Dedifferentiated amniotic fluid mesenchymal stem cell (primary cell): Measurements from ENCODE around the gene WASF3.

Source experiments
- DNase-seq: peaks from one replicate; pipeline ENCODE4 v3.0.0-alpha.2; 2016; ENCODE audit errors: extremely low spot score

Gene WASF3

GRCh38 chr13:26587251-26587650, 29.8 kb downstream of the WASF3 start:
- DNase-seq = no peak

- DNase-seq = no peak
Observed at GRCh38 chr13:26589226-26589625, 31.7 kb downstream of the WASF3 start.

- DNase-seq = no peak
Observed at GRCh38 chr13:26589754-26590153, 32.3 kb downstream of the WASF3 start.

DNA sequence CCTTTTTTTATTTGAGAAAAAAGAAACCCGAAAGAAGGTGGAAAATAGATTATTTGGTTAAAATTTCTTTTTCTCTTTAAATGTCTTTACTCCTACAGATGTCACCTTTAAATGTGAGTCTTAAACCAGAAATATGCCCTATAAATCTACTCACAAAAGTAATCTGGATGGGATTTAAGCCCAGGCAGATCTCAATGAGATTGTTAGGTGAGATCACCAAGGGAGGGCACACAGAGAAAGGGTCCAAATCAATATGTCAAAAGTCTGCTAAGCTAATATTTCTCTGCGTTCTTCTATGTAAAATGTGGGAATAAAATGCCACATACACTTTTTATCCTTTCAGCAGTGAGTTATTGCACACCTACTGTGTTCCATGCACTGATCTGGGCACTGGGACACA, 32.9 kb downstream of the WASF3 start:
- no peak for DNase-seq

DNA sequence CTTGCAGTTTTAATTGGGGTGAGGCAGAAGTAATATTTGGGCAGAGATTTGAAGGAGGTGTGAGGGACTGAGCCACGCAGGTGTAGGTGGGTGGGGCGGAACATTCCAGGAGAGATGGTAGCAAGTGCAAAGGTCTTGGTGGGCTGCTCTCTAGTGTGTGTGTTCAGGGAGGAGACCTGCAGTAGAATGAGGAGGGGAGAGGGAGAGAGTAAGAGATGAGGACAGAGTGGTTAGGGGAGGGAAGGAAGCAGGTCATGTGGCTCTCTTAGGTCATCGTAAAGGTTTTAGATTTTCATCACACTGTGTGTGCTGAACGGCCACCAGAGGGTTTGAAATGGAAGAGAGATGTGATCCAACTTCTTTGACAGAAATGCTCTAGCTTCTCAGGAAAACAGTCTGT, 33.5 kb downstream of the WASF3 start:
- no peak for DNase-seq

- DNase-seq = no peak
Observed at GRCh38 chr13:26591672-26592071, 34.2 kb downstream of the WASF3 start.

DNA sequence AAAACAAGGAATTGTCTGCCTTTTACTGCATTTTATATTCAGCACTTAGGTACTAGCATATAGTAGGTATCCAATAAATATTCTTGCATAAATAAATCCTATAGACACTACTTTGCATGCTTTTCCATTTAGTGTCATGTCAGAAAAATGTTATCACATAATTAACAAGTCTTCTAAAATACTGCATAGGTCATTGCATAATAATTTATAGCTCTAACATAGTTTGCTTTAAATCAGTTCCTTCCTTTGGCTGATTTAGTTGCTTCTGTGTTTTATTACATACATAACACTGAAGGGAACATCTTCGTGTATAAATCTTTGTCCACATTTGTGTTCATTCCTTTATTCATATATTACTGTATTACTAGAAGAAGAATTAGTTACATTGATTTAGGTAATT, 36.2 kb downstream of the WASF3 start:
- no peak for DNase-seq

DNA sequence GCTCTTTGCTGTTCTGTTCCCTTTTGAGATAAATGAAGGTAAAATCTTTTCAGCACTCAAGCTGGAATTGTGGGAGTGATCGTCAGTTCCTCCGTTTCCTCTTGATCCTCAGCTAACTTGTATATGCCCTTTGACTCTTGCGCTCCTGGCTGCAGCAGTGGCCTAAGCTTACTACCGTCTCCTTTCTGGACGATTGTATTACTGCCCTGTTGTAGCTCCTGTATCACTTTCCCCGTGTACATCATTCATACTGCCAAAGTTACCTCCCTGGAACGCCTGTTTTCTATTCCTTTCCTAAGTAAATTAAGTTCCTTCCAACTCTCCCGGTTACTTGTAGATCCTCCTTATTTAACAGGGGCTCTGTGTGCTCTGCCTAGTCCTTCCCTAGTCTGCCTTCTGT, 36.9 kb downstream of the WASF3 start:
- DNase-seq = no peak

DNA sequence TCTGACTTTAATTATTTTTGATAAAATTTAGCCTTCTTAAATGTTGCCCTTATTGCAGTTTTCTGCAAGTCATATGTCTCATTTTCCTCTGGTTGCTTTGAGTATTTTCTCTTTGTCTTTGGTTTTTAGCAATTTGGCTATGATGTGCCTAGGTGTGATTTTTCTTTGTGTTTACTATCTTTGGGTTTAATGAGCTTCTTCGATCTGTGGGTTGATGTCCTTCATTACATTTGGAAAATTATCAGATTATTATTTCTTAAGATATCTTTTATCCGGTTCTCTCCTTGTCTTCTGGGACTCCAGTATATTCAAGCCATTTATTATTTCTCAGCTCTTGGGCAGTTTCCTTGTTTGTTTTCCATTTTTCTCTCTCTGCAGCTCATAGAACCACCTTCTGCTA, 39.0 kb downstream of the WASF3 start:
- DNase-seq = no peak

DNA sequence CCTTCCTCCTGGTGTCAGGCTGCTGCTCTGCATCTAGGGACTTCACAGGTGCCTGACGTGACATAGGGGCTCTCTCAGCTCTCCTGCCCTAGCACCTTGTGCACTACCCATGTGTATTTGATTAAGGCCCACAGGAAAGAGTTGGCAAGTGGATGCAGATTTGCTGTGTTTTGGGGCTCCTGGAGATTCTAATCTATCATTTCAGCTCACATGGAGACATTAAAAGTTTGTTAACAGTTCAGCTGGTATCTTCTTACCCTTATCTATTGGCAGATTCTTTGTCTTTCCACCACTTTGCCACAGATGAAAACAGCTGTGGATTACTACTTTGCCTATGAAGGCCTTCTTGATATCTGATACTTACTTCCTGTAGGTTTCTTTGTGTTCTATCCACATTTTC, 41.9 kb downstream of the WASF3 start:
- no peak for DNase-seq

DNA sequence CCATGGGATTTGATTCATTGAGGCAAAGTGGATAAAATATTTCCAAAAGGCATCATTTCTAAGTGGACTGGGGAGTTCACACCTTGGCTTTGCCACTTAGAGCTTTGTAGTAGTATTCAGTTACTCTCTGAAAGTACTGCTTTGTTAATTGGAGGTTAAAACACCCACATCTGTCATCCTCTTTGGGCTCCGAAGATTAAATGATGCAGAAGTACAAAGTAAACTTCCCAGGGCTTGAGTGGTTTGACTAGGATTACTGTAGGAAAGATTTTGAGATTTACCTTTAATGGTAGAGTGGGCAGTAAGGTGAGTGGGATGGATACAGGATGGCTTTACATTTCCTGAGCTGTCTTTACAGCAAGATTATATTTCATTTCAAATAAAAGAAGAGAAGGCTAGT, 42.4 kb downstream of the WASF3 start:
- DNase-seq = no peak

- DNase-seq = no peak
Observed at GRCh38 chr13:26600343-26600742, 42.9 kb downstream of the WASF3 start.

DNA sequence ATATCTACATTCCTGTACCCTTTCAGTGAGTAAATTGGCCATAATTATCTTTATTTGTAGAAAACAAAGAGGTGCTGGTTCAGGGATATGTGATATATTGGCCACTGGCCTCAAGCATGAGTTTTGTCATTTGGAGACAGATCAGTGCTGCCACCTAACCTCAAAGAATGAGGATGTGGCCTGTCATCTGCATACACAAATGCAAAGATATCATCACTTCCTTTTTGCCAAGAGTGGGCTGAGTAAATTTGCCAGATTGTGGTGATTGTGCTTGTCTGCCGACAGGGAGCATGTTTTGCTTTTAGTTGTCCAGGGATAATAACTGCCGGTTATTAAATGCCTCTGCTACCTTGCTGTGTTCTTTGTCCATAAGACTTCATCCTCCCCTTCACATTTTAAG, 44.2 kb downstream of the WASF3 start:
- DNase-seq = peak; percentile 16

DNA sequence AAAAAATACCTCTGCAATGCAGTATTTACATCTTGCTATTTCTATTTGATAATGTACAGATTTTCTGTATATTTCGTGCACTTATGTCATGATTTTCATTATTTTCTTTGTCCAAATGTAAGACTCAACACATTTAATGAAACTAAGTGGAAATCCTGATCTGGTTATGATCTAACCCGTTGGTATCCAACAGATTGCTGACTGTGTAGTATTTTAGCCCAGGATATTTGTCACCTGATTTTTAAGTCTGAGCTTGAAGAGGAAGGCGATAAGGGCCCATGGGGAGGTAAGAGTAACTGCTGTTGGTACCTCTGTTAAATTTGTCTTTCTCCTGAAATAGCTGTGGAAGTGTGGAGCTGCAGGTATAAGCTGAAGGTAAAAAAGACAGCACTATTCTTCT, 45.3 kb downstream of the WASF3 start:
- no peak for DNase-seq

DNA sequence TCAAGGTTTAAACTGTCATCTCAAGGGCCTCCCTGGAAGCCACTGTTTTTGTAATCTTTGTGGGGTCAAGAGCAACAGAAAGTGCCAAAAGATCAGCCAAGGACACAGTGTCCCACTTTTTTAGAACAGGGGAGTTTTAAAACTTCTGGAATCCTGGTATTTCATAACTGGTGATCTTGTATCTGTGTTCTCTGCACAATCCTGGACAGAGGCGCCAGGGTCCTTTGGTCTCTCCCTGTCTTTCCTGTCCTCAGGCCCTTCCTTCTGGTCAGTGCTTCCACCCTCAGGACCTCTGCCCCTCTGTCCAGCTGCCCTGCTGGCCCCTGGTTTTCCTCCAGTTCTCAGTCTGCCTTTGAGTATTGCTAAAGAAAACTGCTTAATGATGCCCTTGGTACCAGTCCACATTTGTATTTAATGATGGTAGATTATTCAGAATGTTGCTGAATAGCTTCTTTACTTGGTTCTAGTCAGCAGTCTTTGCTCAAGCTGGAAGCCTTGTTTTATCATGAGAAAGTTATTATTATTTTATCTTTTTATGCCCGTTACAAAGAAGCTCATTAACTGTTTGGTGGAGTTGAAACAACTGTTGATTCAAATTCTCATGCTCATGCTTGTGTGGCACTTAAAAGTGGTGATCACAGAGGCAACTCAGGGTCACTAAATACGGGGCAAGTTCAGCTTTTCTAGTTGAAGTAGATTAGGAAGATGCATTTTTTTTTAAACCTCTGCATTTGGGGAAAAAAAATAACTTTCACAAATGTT, 47.5 kb downstream of the WASF3 start:
- DNase-seq = no peak

- DNase-seq = no peak
Observed at GRCh38 chr13:26605845-26606244, 48.4 kb downstream of the WASF3 start.

- no peak for DNase-seq
Observed at GRCh38 chr13:26606631-26607030, 49.1 kb downstream of the WASF3 start.

- no peak for DNase-seq
Observed at GRCh38 chr13:26614721-26615120, 57.2 kb downstream of the WASF3 start.

GRCh38 chr13:26616126-26616525, 58.6 kb downstream of the WASF3 start:
- DNase-seq = peak; percentile 29

- DNase-seq = no peak
Observed at GRCh38 chr13:26618726-26619125, 61.2 kb downstream of the WASF3 start.

- no peak for DNase-seq
Observed at GRCh38 chr13:26619358-26619757, 61.9 kb downstream of the WASF3 start.

GRCh38 chr13:26621731-26622401, 64.4 kb downstream of the WASF3 start:
- no peak for DNase-seq

DNA sequence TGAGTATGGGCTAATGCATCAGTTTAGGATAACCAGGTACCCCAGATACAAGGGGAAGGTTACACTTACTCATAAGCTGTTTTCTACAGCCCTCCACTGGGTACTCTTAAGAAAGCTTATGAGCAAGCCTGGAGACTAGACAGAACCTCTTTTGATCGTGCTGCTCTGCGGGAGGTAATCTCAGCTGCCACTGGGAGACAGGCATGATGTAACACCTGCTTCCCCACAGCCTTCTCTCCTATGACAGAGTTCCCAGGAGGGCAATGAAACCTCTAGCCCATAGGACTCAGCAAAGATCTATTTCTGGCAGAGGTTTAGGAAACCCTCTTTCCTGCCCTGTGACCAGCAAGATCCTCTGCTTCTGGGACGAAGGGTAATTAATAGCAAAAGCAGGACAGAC, 65.6 kb downstream of the WASF3 start:
- DNase-seq = no peak

DNA sequence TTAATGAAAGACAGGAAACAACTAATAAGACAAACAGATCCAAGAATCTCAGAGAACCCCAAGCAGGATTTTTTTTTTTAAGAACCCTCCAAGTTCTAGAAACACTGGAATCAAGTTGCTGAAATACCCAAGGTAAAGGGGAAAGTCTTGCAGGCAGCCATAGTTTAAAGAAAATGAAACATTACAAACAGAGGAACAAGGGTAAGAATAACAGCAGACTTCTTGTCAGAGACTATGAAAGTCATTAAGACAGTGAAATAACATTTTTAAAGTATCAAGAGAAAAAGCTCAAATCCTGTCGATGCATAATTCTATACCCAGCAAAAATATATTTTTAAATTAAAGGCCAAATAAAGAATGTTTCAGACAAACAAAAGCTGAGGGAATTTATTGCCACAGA, 67.1 kb downstream of the WASF3 start:
- no peak for DNase-seq
